WERI-Rb-1 (cell line): ENCODE results near the gene INKA2.

Experiments
- DNase-seq: peaks from one replicate; pipeline ENCODE4 v3.0.0-alpha.2; 2020
- H3K27ac ChIP-seq: fragments of 250-450 bp; sonication (Bioruptor Pico); 2 replicates; pipeline ENCODE4 v1.5.1; 2020; ENCODE audit warnings: mild to moderate bottlenecking, moderate library complexity
- H3K27me3 ChIP-seq: fragments of 250-450 bp; sonication (Bioruptor Pico); 2 replicates; pipeline ENCODE4 v1.5.1; 2021; ENCODE audit warnings: mild to moderate bottlenecking, low read depth, moderate library complexity; ENCODE audit not compliant: insufficient read depth, severe bottlenecking
- H3K36me3 ChIP-seq: fragments of 250-450 bp; sonication (Bioruptor Pico); 2 replicates; pipeline ENCODE4 v1.5.1; 2020; ENCODE audit warnings: mild to moderate bottlenecking, moderate library complexity
- H3K4me3 ChIP-seq: 2 replicates; pipeline ENCODE4 v1.5.1; 2011; ENCODE audit warnings: low read depth, mild to moderate bottlenecking, control low read depth, low read length
- H3K9me3 ChIP-seq: fragments of 250-450 bp; sonication (Bioruptor Pico); 2 replicates; pipeline ENCODE4 v1.5.1; 2021; ENCODE audit warnings: mild to moderate bottlenecking, moderate library complexity; ENCODE audit not compliant: severe bottlenecking
- TF ChIP-seq, protein P1 (sequence below): IDR thresholded peaks from 2 replicates; pipeline ENCODE4 v1.5.1; 2011; ENCODE audit warnings: low read depth, mild to moderate bottlenecking, control low read depth, inconsistent platforms, low read length

The INKA2 gene

DNA sequence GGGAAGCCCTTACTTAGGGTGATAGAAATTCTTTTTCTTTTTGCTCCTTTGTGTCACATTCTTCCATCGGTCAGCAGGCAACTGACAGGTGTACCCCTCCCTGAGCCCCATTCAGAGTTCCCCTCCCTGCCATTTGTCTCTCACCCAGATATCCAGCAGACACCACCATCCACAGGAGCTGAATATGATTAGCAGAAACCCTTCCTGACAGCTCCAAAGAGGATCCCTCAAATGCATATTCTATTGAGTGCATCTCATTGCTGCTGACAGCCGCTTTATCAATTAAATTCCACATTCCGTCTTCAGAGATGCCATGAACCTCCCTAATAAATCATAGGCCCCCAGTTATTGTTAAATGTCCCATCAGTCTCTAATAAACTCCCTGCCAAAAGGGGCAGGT is 10.4 kb upstream of the INKA2 start:
- no peak overlapping the region for H3K4me3 ChIP-seq
- no peak for DNase-seq
- H3K36me3 ChIP-seq: no peaks in the 10 kb centered on the region
- peaks cover 3% of the 10 kb centered on the region for H3K9me3 ChIP-seq
- no peaks in the 10 kb centered on the region for H3K27me3 ChIP-seq
- TF ChIP-seq, protein P1, sequence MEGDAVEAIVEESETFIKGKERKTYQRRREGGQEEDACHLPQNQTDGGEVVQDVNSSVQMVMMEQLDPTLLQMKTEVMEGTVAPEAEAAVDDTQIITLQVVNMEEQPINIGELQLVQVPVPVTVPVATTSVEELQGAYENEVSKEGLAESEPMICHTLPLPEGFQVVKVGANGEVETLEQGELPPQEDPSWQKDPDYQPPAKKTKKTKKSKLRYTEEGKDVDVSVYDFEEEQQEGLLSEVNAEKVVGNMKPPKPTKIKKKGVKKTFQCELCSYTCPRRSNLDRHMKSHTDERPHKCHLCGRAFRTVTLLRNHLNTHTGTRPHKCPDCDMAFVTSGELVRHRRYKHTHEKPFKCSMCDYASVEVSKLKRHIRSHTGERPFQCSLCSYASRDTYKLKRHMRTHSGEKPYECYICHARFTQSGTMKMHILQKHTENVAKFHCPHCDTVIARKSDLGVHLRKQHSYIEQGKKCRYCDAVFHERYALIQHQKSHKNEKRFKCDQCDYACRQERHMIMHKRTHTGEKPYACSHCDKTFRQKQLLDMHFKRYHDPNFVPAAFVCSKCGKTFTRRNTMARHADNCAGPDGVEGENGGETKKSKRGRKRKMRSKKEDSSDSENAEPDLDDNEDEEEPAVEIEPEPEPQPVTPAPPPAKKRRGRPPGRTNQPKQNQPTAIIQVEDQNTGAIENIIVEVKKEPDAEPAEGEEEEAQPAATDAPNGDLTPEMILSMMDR: no peak
- no peak overlapping the region for H3K27ac ChIP-seq

DNA sequence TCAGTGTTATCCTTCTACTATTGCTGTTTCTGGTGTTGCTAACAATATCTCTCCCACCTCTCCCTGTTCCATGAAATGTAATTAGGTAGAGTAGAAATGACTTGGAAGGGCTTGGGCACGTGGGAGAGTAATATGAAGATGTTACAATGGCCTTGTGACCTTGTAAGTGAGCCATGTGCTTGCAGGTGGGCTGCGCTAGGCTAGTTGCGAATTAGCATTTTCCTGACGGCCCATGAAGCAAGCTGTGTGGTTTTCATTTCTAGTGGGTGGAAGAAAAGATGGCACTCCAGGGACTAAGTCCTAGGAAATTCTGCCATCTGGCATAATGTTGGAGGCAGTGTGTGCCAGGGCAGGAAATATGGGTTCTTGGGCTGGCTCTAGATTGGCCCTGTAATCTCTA is 8.8 kb upstream of the INKA2 start:
- no peak for DNase-seq
- H3K27ac ChIP-seq: peak overlapping the region; percentile 19; the same call in 1 of the 2 replicates
- TF ChIP-seq, protein P1: no peak
- no peaks in the 10 kb centered on the region for H3K36me3 ChIP-seq
- H3K9me3 ChIP-seq: peaks cover 3% of the 10 kb centered on the region
- H3K4me3 ChIP-seq: no peak overlapping the region
- no peaks in the 10 kb centered on the region for H3K27me3 ChIP-seq

- Histone ChIP-seq H3K9me3 (peaks cover 3% of the 10 kb centered on the region), H3K4me3 (no peak overlapping the region), H3K27me3 (no peaks in the 10 kb centered on the region), H3K27ac (no peak overlapping the region), H3K36me3 (no peaks in the 10 kb centered on the region)
- TF ChIP-seq, protein P1: peak; percentile 84
- DNase-seq: peak; percentile 61
Observed at GRCh38 chr1:111747282-111747734, 8.1 kb upstream of the INKA2 start.

DNA sequence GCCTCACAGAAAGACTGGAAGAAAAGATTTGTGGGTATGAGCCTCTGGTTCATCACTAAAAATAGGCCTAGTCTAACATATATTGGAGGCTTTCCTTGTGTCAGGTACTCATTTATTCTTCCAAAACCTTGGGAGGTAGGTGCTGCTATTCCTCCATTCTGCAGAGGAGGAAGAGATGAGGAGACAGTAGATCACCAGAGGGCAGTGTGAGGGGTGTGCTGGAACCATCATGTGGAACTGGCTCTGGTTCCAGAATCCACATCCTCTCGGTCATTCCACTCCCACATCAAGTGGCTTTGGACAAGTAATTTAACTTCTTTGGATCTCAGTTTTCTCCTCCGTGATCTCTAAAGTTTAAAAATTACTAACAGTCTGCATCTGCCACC is 7.4 kb upstream of the INKA2 start:
- no peaks in the 10 kb centered on the region for H3K27me3 ChIP-seq
- TF ChIP-seq, protein P1: no peak
- H3K36me3 ChIP-seq: no peaks in the 10 kb centered on the region
- H3K4me3 ChIP-seq: no peak overlapping the region
- H3K27ac ChIP-seq: no peak overlapping the region
- H3K9me3 ChIP-seq: peaks cover 3% of the 10 kb centered on the region
- no peak for DNase-seq

DNA sequence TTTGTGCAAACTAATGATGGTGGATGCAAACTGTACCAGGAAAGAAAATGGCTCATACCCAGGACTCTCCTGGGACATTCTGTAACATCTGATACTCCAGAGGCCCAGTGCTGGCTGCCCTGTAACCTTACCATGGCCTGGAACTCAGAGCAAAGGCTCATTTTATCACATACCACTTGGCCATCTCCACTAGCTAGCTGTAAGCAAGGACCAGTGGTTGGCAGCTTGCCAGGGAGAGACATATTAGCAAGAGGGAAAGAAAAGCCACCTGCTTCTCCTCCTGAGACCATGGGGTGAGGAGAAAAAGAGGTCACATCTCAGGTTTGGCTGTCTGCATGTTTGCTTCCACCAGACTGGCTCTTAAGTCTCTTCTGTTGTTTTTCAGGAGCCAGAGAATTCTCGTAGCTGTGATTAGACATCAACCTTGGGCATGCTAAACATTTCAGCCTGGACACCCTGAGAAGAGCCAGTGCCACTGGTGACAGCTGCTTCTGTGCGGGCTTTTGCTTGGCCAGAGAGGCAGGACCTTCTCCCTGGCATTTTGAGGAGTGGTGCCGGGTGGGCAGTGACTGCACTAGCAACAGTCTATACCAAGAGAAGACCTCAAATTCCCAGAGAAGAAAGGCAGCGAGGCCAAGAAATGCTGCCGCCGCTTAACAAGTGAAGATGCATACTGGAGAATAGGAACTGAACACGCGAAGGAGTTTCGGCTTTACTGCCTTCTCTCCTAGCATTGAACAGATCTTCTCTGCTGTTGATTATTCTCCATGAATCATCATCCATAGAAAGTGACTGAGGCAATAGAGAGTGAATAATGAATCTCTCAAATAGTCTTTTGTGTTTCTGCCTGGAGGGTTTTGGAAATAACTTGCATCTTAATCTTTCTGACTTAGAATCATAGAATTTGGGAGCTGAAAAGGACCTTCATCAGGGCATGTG is 6.7 kb upstream of the INKA2 start:
- H3K4me3 ChIP-seq: no peak overlapping the region
- H3K36me3 ChIP-seq: no peaks in the 10 kb centered on the region
- no peak for DNase-seq
- H3K27me3 ChIP-seq: no peaks in the 10 kb centered on the region
- TF ChIP-seq, protein P1: no peak
- H3K27ac ChIP-seq: no peak overlapping the region
- H3K9me3 ChIP-seq: peaks cover 3% of the 10 kb centered on the region
